H1 (cell line): ENCODE data around the gene RERE. TPM values are rescaled to one million over a fixed set of nuclear protein-coding genes. Genes with fewer than 3 reads are reported as not detected.

Source experiments
- CBX5 ChIP-seq: fragments of 300-800, 300-1000 bp; sonication (generic); IDR thresholded peaks from 2 replicates; pipeline ENCODE4 v1.7.1; 2016; ENCODE audit warnings: antibody characterized with exemption, low read length, low read depth
- FOSL1 ChIP-seq: IDR thresholded peaks from 2 replicates; pipeline ENCODE4 v1.6.1; 2011; ENCODE audit warnings: mild to moderate bottlenecking, low read depth, low read length, moderate library complexity; ENCODE audit not compliant: insufficient read depth
- MAFK ChIP-seq: IDR thresholded peaks from 2 replicates; pipeline ENCODE4 v1.6.1; 2012; ENCODE audit warnings: low read depth, mild to moderate bottlenecking, improper control_type of control experiment, low read length
- polyA plus RNA-seq, 7 experiments: library from polyadenylated mRNA; depleted of rRNA in 3 of 7; stranded (reverse) in 5 of 7; unstranded in 2 of 7; fragments of >200 nt in 5 of 7; fragments of 200-250 nt in 2 of 7; gene quantifications; 1 replicate in 5 of 7; 2 replicates in 1 of 7; 4 replicates in 1 of 7; pipeline versions ENCODE4 v1.2.1 to v1.2.3, GENCODE V29; 2011 to 2013; ENCODE audit warnings: missing spikeins in 2 of 7, mixed read lengths in 2 of 7
- total RNA-seq: library from RNA; stranded (reverse); fragmentation: NEBNext Ultra II Directional; extraction: Animal tissue kit (Norgen Biotek cat#: 25700); gene quantifications from 2 replicates; pipeline ENCODE4 v1.2.1, GENCODE V29; 2021

The RERE gene
- total and polyA plus RNA-seq, 2 of the 8 experiments (the other 6 are each of a cell fraction or from before 2014, with no cell fraction given), result 15.3 to 142 TPM

GRCh38 chr1:8431784-8432183 lies 385.7 kb downstream of the RERE start (continued):
- TF ChIP-seq FOSL1 (no peak), MAFK (no peak), CBX5 (no peak)
